ENCODE measurements around the gene EXOC2.

Gene EXOC2

DNA sequence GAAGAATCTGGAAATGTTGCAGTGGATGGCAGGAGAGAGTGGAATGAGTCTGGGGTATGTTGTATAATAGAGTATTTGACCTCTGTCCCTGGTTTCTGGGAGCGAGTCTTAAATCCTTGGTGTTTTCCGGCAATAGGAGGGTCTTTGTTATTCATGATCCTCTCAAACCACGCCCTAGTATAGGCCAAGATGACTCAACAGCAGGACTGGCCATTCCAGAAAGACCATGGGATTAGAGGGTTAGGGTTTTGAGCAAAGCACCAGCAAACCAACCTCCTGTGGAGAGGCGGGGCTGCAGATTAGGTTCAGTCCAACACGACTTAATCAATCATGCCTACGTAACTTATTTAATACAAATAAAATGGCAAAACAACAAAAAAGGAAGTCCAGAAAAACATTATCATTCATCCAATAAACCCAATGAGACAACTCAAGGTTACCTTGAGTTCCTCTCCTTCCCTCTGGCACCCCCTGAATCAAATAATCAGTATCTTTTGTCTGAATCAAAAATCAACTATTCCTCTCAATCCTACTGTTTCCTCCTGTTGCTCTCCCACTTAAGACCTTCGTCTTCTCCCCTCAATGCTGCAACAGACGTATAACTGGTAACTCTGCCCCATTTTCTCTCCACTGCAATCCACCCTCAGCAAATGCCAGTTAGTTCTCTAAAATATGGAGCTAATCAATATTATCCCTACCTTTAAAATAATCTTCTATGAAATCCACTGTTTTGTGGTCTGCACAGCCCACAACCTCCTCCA is 51.5 kb downstream of the EXOC2 start:
- Histone ChIP-seq H3K27me3 (ENCODE audit: control insufficient read depth, insufficient read depth, low read length) (no peaks in the 10 kb centered on the region), H3K9ac (ENCODE audit: low read depth, low read length) (no peak overlapping the region), H3K9me3 (ENCODE audit: control insufficient read depth, insufficient read depth, low read length) (no peaks in the 10 kb centered on the region), H3K36me3 (ENCODE audit: control insufficient read depth, insufficient read depth, low read length) (no peaks in the 10 kb centered on the region), H3K4me3 (ENCODE audit: low read depth, low read length) (no peak overlapping the region), H3K4me1 (ENCODE audit: control insufficient read depth, insufficient read depth, low read length) (peaks cover 10% of the 10 kb centered on the region)

DNA sequence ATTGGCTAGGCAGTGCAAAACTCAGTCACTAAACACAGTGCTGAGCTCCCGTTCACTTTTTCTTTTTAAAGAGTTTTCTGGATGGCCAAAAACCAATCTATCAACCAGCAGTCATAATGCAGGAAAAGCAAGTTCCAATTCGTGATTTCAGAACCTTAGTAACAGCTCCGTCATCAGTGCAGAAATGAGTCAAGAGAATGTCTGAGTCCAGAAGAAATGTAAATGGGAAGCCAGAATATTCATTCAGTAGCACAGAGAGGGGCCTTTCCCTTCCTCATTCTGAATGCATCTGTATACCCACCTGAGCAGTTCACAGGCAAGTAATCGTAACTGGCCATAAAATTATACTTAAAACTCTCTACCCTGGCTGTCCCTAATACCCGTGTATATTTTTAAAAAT is 56.5 kb downstream of the EXOC2 start:
- Histone ChIP-seq H3K9me3 (ENCODE audit: control insufficient read depth, insufficient read depth, low read length) (no peaks in the 10 kb centered on the region), H3K9ac (ENCODE audit: low read depth, low read length) (no peak overlapping the region), H3K36me3 (ENCODE audit: control insufficient read depth, insufficient read depth, low read length) (no peaks in the 10 kb centered on the region), H3K4me3 (ENCODE audit: low read depth, low read length) (no peak overlapping the region), H3K27me3 (ENCODE audit: control insufficient read depth, insufficient read depth, low read length) (no peaks in the 10 kb centered on the region), H3K4me1 (ENCODE audit: control insufficient read depth, insufficient read depth, low read length) (peaks cover 6% of the 10 kb centered on the region)

- H3K27me3 ChIP-seq (ENCODE audit: control insufficient read depth, insufficient read depth, low read length) = no peaks in the 10 kb centered on the region
- H3K9ac ChIP-seq (ENCODE audit: low read depth, low read length) = no peak overlapping the region
- no peaks in the 10 kb centered on the region for H3K9me3 ChIP-seq (ENCODE audit: control insufficient read depth, insufficient read depth, low read length)
- H3K36me3 ChIP-seq (ENCODE audit: control insufficient read depth, insufficient read depth, low read length) = no peaks in the 10 kb centered on the region
- no peak overlapping the region for H3K4me3 ChIP-seq (ENCODE audit: low read depth, low read length)
- H3K4me1 ChIP-seq (ENCODE audit: control insufficient read depth, insufficient read depth, low read length) = no peaks in the 10 kb centered on the region
Measured at GRCh38 chr6:635233-635632, 57.7 kb downstream of the EXOC2 start.

GRCh38 chr6:633611-634010 is 59.3 kb downstream of the EXOC2 start:
- no peak overlapping the region for H3K4me3 ChIP-seq (ENCODE audit: low read depth, low read length)
- no peaks in the 10 kb centered on the region for H3K36me3 ChIP-seq (ENCODE audit: control insufficient read depth, insufficient read depth, low read length)
- no peaks in the 10 kb centered on the region for H3K9me3 ChIP-seq (ENCODE audit: control insufficient read depth, insufficient read depth, low read length)
- no peak overlapping the region for H3K9ac ChIP-seq (ENCODE audit: low read depth, low read length)
- H3K4me1 ChIP-seq (ENCODE audit: control insufficient read depth, insufficient read depth, low read length) = no peaks in the 10 kb centered on the region
- H3K27me3 ChIP-seq (ENCODE audit: control insufficient read depth, insufficient read depth, low read length) = no peaks in the 10 kb centered on the region

DNA sequence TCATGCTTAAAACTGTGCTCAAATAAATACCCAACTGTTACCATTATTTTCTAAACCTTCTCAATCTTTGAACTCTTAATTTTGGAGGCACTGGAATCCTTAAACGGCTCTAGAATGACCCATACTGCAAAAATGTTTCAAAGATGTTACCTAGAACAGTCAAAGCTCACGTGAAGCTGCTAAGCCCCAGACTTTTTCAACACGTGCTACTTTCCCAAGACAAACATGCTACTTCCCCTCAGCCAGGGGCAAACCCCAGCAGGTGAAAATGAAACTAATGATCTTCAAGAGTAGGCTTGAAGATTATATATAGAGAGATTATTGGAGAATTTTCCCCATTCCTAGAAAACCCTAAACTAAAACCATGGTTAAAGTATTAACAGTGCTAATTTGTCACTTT is 64.2 kb downstream of the EXOC2 start:
- Histone ChIP-seq H3K9me3 (ENCODE audit: control insufficient read depth, insufficient read depth, low read length) (no peaks in the 10 kb centered on the region), H3K27me3 (ENCODE audit: control insufficient read depth, insufficient read depth, low read length) (no peaks in the 10 kb centered on the region), H3K36me3 (ENCODE audit: control insufficient read depth, insufficient read depth, low read length) (no peaks in the 10 kb centered on the region)

DNA sequence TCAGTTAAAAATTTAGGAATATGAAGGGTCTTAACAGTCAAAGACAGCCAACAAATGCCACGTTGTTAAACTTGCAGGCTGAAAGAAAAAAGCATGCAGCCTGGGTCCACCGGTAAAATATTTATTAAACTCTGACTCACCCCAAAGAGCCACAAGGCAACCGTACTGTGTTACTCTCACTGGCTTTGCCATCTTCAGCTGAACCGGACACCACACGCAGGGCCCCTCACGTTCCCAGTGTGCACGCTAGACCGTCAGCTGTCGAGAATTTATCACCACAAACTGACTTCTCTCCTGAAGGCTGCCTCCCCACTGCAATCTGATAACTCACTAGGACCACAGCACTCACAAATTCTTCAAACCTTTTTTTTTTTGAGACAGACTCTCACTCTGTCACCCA is 66.7 kb downstream of the EXOC2 start:
- H3K27me3 ChIP-seq (ENCODE audit: control insufficient read depth, insufficient read depth, low read length) = no peaks in the 10 kb centered on the region
- H3K4me1 ChIP-seq (ENCODE audit: control insufficient read depth, insufficient read depth, low read length) = peaks cover 8% of the 10 kb centered on the region
- no peak overlapping the region for H3K9ac ChIP-seq (ENCODE audit: low read depth, low read length)
- H3K9me3 ChIP-seq (ENCODE audit: control insufficient read depth, insufficient read depth, low read length) = no peaks in the 10 kb centered on the region
- no peak overlapping the region for H3K4me3 ChIP-seq (ENCODE audit: low read depth, low read length)
- no peaks in the 10 kb centered on the region for H3K36me3 ChIP-seq (ENCODE audit: control insufficient read depth, insufficient read depth, low read length)

More for the DNA sequence above, 64.2 kb downstream of the EXOC2 start:
- Histone ChIP-seq H3K9ac (ENCODE audit: low read depth, low read length) (no peak overlapping the region), H3K4me3 (ENCODE audit: low read depth, low read length) (no peak overlapping the region), H3K4me1 (ENCODE audit: control insufficient read depth, insufficient read depth, low read length) (peaks cover 8% of the 10 kb centered on the region)

DNA sequence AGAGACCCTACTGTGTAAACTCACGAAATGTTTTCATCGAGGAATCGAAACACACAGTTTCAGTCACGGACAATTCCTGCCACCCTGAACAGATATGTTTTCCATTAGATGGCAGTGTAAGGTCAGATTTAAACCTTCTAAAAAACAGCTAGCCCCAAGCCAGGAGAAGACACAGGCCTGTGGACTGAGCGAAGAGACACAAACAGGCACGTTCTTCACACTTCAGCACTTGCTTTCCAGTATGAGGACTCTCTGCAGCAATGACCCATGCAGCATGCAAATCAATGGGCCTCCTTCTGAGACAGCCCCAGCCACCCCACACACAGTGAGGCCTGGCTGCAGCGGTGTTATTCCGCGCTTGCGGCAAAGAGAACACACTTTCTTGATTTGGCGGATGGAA is 68.0 kb downstream of the EXOC2 start:
- H3K27me3 ChIP-seq (ENCODE audit: control insufficient read depth, insufficient read depth, low read length) = no peaks in the 10 kb centered on the region
- H3K4me3 ChIP-seq (ENCODE audit: low read depth, low read length) = no peak overlapping the region
- no peaks in the 10 kb centered on the region for H3K36me3 ChIP-seq (ENCODE audit: control insufficient read depth, insufficient read depth, low read length)
- no peak overlapping the region for H3K9ac ChIP-seq (ENCODE audit: low read depth, low read length)
- H3K4me1 ChIP-seq (ENCODE audit: control insufficient read depth, insufficient read depth, low read length) = peaks cover 8% of the 10 kb centered on the region
- no peaks in the 10 kb centered on the region for H3K9me3 ChIP-seq (ENCODE audit: control insufficient read depth, insufficient read depth, low read length)

DNA sequence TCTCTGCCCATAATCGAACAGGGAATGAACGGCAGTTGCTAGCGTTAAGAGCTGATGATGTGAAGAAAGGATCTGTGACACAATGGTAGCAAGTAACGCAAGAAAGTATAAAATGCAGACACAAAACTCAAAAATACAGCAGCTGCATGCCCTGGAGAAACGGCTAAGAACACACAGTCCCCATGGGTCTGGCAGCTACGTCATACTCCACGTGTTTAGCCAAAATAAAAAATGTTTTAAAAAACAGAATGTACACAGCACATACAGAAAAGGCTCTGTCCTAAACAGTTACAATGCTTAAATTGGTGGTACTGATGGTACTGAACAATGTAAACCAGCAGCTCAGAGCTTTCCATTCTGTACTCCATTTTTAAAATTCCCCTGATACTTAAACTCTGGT is 70.5 kb downstream of the EXOC2 start:
- Histone ChIP-seq H3K4me3 (ENCODE audit: low read depth, low read length) (no peak overlapping the region), H3K4me1 (ENCODE audit: control insufficient read depth, insufficient read depth, low read length) (peaks cover 8% of the 10 kb centered on the region), H3K36me3 (ENCODE audit: control insufficient read depth, insufficient read depth, low read length) (no peaks in the 10 kb centered on the region), H3K27me3 (ENCODE audit: control insufficient read depth, insufficient read depth, low read length) (no peaks in the 10 kb centered on the region), H3K9me3 (ENCODE audit: control insufficient read depth, insufficient read depth, low read length) (no peaks in the 10 kb centered on the region), H3K9ac (ENCODE audit: low read depth, low read length) (no peak overlapping the region)

- Histone ChIP-seq H3K9ac (ENCODE audit: low read depth, low read length) (no peak overlapping the region), H3K27me3 (ENCODE audit: control insufficient read depth, insufficient read depth, low read length) (no peaks in the 10 kb centered on the region), H3K9me3 (ENCODE audit: control insufficient read depth, insufficient read depth, low read length) (no peaks in the 10 kb centered on the region), H3K4me1 (ENCODE audit: control insufficient read depth, insufficient read depth, low read length) (peaks cover 8% of the 10 kb centered on the region), H3K36me3 (ENCODE audit: control insufficient read depth, insufficient read depth, low read length) (no peaks in the 10 kb centered on the region), H3K4me3 (ENCODE audit: low read depth, low read length) (no peak overlapping the region)
Measured at GRCh38 chr6:621931-622330, 71.0 kb downstream of the EXOC2 start.

DNA sequence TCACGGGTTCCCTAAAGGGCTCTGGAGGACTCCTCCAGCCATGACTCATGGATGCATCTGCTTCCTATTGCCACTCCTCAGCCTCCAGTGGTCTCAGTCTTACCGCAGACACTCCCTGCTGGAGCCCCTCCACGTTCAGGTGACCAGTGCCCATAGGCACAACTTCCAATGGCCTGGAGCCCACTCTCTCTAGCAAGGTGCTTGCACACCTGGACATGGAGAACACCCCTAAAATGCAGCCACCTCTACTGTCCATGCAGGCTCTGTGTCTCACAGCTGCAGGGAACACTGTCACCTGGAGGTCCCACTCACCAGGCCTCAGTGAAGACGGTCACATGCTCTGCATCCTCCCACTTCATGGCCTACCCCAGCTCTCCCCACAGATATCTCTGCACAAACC is 72.0 kb downstream of the EXOC2 start:
- no peaks in the 10 kb centered on the region for H3K27me3 ChIP-seq (ENCODE audit: control insufficient read depth, insufficient read depth, low read length)
- no peak overlapping the region for H3K9ac ChIP-seq (ENCODE audit: low read depth, low read length)
- no peaks in the 10 kb centered on the region for H3K36me3 ChIP-seq (ENCODE audit: control insufficient read depth, insufficient read depth, low read length)
- H3K9me3 ChIP-seq (ENCODE audit: control insufficient read depth, insufficient read depth, low read length) = no peaks in the 10 kb centered on the region
- H3K4me1 ChIP-seq (ENCODE audit: control insufficient read depth, insufficient read depth, low read length) = peaks cover 8% of the 10 kb centered on the region
- no peak overlapping the region for H3K4me3 ChIP-seq (ENCODE audit: low read depth, low read length)

DNA sequence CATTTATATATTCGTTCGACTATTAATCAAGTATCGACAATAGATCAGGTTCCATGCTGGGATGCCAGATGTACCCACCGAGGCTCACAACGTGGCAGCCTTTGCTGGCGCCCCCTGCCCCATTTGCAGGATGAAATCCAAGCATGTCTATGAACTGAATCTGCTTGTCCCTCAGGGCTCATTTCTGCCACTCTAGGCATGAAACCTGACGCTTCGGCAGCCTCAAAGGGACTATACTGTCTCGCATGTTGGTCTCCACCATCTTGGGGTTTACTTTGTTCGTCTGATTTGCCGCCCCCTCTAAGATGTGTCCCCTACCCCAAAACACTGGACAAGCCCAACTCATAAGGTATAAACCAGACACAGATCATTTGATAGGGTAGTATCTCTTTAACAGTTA is 72.8 kb downstream of the EXOC2 start:
- no peak overlapping the region for H3K4me3 ChIP-seq (ENCODE audit: low read depth, low read length)
- H3K4me1 ChIP-seq (ENCODE audit: control insufficient read depth, insufficient read depth, low read length) = peaks cover 7% of the 10 kb centered on the region
- H3K27me3 ChIP-seq (ENCODE audit: control insufficient read depth, insufficient read depth, low read length) = no peaks in the 10 kb centered on the region
- no peaks in the 10 kb centered on the region for H3K9me3 ChIP-seq (ENCODE audit: control insufficient read depth, insufficient read depth, low read length)
- H3K9ac ChIP-seq (ENCODE audit: low read depth, low read length) = no peak overlapping the region
- H3K36me3 ChIP-seq (ENCODE audit: control insufficient read depth, insufficient read depth, low read length) = no peaks in the 10 kb centered on the region

DNA sequence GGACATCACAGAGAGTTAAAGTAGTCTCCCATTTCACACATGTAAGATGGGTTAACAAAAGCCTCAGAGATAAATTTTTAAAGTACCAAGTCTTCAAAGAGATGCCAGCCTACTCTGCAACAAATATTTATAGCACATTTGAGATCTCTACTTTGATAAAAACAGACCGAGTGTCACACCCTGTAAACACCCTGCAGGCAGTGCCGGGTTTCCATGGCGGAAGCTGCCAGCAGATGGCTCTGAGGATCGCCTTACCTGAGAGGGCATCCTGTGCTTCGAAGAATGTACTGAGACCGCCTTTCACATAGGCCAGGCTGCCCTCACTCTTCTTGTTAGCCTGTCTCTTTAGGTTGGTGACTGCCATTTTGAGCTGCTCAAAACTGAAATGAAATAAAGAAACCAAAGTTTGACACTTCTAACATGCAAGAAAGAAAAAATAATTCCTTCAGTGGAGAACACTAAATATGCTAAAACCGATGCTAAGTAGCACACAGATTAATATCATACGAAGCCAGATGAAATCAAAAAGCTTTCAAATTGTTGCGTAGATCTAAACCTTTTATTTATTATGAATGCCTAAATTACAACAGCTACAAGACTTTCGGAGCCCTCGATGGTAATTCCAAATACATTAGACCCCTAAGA is 75.4 kb downstream of the EXOC2 start:
- no peaks in the 10 kb centered on the region for H3K9me3 ChIP-seq (ENCODE audit: control insufficient read depth, insufficient read depth, low read length)
- no peaks in the 10 kb centered on the region for H3K4me1 ChIP-seq (ENCODE audit: control insufficient read depth, insufficient read depth, low read length)
- H3K36me3 ChIP-seq (ENCODE audit: control insufficient read depth, insufficient read depth, low read length) = no peaks in the 10 kb centered on the region
- H3K9ac ChIP-seq (ENCODE audit: low read depth, low read length) = no peak overlapping the region
- no peaks in the 10 kb centered on the region for H3K27me3 ChIP-seq (ENCODE audit: control insufficient read depth, insufficient read depth, low read length)
- H3K4me3 ChIP-seq (ENCODE audit: low read depth, low read length) = no peak overlapping the region
